Left lung (tissue), 10 donors: Measurements from ENCODE around the gene SBK3. TPM values are rescaled to one million over a fixed set of nuclear protein-coding genes. Genes with fewer than 3 reads are reported as not detected.

Experiments
- ATAC-seq: fragments of 200-7000 bp; cut with Tn5 transposase; one replicate; pipeline ENCODE4 v1.9.1; 2020; ENCODE audit warnings: moderate library complexity
- DNase-seq, 4 donors: peaks; one replicate each; pipeline ENCODE4 v3.0.0-alpha.2; 2013 to 2020
- H3K27ac ChIP-seq, 2 donors: fragments of 200-600 bp; sonication (generic) in 1 of 2; one replicate each; pipeline versions ENCODE4 v1.5.0 to v1.8.0; 2020 to 2021
- H3K27me3 ChIP-seq, 2 donors: fragments of 200-600 bp; sonication (generic) in 1 of 2; one replicate each; pipeline versions ENCODE4 v1.5.0 to v1.8.0; 2020 to 2021
- H3K36me3 ChIP-seq, 2 donors: fragments of 200-600 bp; sonication (generic) in 1 of 2; one replicate each; pipeline versions ENCODE4 v1.5.0 to v1.8.0; 2020 to 2021
- H3K4me1 ChIP-seq, 2 donors: fragments of 200-600 bp; one replicate each; pipeline ENCODE4 v1.8.0; 2021
- H3K4me3 ChIP-seq, 2 donors: fragments of 200-600 bp; sonication (generic) in 1 of 2; one replicate each; pipeline versions ENCODE4 v1.5.0 to v1.8.0; 2020 to 2021; ENCODE audit warnings: mild to moderate bottlenecking in 1 of 2
- H3K9me3 ChIP-seq, 2 donors: fragments of 200-600 bp; sonication (generic) in 1 of 2; one replicate each; pipeline versions ENCODE4 v1.5.0 to v1.8.0; 2020 to 2021
- intact Hi-C, 2 donors: fragments of 100-400 bp; cut with DNase I; formaldehyde crosslinking; loops; one replicate each; pipeline versions ENCODE4 v1.11.2 to v1.14.2; 2022
- polyA plus RNA-seq, 6 donors: library from polyadenylated mRNA; unstranded; fragments of 120-200 nt; gene quantifications; one replicate each; pipeline ENCODE4 v1.2.1, GENCODE V29; 2013; ENCODE audit not compliant: insufficient read length in 6 of 6
- total RNA-seq, 2 donors: library from RNA; stranded (reverse); fragmentation: NEBNext Ultra II Directional; extraction: Animal tissue kit (Norgen Biotek cat#: 25700); gene quantifications; one replicate each; pipeline ENCODE4 v1.2.1, GENCODE V29; 2021
- TF ChIP-seq, protein P1 (sequence below), 2 donors: fragments of 200-600 bp; sonication (generic) in 1 of 2; IDR thresholded peaks; one replicate each; pipeline versions ENCODE4 v1.5.0 to v1.8.0; 2021; ENCODE audit warnings: antibody characterized with exemption in 2 of 2
- donor health status: DM: no; HTN: yes; CAD: no.
- donor health status: DM: no; HTN: no; CAD: no.

Gene SBK3
- total and polyA plus RNA-seq, 8 donors: 0.26 to 1.7 (median 0.59) TPM

DNA sequence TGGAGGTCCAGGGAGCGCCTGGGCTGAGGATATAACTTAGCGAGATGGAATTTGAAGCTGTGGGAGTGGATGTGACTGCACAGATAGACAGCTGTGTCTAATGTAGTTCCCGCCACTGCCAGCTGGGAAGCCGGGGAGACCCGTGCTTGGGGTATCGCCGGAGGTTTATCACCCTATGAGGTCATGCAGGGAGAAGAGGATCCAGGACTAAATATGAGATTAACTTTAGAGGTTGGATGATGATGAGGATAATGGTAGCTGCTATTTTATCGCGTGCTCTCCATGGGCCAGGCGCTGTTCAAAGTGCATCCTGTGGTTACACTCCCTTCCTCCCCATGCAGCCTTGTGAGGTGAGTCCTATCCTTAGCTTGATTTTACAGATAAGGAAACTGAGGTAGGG, 37.2 kb downstream of the SBK3 start:
- no peaks in the 10 kb centered on the region for H3K9me3 ChIP-seq
- no peaks in the 10 kb centered on the region for H3K36me3 ChIP-seq
- intact Hi-C loops: no loop called here
- DNase-seq (no peak), ATAC-seq (no peak)
- H3K27me3 ChIP-seq: peaks cover 0 to 13% of the 10 kb centered on the region in 2 donors
- H3K4me3 ChIP-seq: no peak overlapping the region
- no peak overlapping the region for H3K27ac ChIP-seq
- H3K4me1 ChIP-seq: peaks cover 4 to 11% of the 10 kb centered on the region in 2 donors
- TF ChIP-seq, protein P1, sequence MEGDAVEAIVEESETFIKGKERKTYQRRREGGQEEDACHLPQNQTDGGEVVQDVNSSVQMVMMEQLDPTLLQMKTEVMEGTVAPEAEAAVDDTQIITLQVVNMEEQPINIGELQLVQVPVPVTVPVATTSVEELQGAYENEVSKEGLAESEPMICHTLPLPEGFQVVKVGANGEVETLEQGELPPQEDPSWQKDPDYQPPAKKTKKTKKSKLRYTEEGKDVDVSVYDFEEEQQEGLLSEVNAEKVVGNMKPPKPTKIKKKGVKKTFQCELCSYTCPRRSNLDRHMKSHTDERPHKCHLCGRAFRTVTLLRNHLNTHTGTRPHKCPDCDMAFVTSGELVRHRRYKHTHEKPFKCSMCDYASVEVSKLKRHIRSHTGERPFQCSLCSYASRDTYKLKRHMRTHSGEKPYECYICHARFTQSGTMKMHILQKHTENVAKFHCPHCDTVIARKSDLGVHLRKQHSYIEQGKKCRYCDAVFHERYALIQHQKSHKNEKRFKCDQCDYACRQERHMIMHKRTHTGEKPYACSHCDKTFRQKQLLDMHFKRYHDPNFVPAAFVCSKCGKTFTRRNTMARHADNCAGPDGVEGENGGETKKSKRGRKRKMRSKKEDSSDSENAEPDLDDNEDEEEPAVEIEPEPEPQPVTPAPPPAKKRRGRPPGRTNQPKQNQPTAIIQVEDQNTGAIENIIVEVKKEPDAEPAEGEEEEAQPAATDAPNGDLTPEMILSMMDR (IDR thresholded peaks at IDR 0.05): no peak

DNA sequence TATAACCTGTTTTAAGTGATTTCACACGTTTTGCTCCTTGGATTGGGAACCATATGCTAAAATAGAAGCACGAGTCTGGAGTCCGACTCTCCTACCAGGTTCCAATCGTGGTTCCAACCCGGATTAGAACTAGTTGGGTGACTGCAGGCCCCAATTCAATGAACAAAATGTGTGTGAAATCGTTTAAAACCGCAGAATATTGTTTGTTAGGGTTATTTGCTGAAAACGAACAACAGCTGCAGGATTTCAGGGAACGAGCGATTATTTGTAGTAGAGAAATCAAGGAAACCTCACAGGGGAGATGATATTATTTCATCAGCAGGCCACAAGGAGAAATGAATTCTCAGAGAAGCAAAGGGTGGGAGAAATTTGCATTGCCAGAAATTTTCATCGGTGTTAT, 40.4 kb downstream of the SBK3 start:
- Histone ChIP-seq H3K27ac (no peak overlapping the region), H3K36me3 (no peaks in the 10 kb centered on the region), H3K9me3 (no peaks in the 10 kb centered on the region), H3K27me3 (no peaks in the 10 kb centered on the region), H3K4me3 (no peak overlapping the region), H3K4me1 (peaks cover 4 to 12% of the 10 kb centered on the region in 2 donors)
- TF ChIP-seq, protein P1 (IDR thresholded peaks at IDR 0.05): no peak
- intact Hi-C loops: no loop called here
- no peak for ATAC-seq
- no peak for DNase-seq

DNA sequence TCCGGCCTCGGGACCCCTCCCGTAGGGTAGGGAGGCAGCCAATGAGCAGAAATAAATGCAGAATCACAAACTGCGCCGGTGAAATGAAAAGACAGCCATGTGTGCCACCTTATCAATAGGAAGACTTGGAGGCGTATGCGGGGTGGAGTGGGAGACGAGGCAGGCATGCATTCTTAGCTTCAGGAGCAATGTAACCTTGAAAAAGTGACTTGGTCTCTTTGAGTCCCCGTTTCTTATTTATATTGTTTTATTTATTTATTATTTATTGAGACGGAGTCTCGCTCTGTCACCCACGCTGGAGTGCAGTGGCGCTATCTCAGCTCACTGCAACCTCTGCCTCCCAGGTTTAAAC, 41.1 kb downstream of the SBK3 start:
- no peaks in the 10 kb centered on the region for H3K27me3 ChIP-seq

DNA sequence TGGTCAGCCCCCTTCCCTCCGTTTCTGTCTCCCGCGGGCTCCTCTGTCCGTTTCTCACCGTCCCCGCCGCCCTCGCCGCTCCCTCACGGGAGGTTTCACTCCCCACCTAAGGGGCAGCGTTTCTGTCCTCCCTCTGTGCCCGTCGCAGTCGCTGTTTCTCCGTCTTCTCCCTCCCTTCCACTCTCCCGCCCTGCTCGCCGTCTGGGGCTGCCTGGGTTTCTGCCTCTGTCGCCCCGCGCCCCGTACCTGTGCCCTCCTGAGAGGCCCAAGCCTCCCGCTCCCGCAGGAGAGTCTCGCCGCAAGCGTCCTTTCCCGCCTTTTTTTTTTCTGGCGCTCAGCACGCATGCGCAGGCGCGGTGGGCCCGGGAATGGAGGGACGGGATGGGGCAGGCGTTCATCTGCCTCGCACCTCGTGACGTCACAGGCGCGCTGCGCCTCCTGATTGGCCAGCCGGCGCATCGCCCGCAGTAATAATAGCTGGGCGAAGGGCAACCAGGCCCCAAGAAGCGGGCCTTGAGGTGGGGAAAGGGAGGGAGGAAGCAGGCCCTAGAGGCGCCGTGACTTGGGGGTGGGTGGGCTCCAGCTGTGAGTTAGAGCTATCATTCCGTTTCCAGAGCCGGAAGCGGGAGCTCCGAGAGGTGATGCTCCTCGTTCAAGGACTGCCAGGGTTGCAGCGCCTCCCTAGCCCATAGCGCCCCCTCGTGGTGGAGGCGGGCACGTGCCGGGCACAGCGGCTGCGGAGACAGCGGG, 41.7 kb downstream of the SBK3 start:
- H3K9me3 ChIP-seq: no peaks in the 10 kb centered on the region
- ATAC-seq (peak; percentile 98), DNase-seq (peak; percentile 83 to 96 (median 94))
- intact Hi-C loops: no loop called here
- peaks cover 4 to 12% of the 10 kb centered on the region in 2 donors for H3K4me1 ChIP-seq
- TF ChIP-seq, protein P1 (IDR thresholded peaks at IDR 0.05): peak; percentile 96 to 100
- H3K27ac ChIP-seq: peak overlapping the region in 1 of 2 donors; percentile 75
- H3K4me3 ChIP-seq: peak overlapping the region; percentile 28 to 45
- no peaks in the 10 kb centered on the region for H3K27me3 ChIP-seq
- no peaks in the 10 kb centered on the region for H3K36me3 ChIP-seq

More for the DNA sequence above, 41.1 kb downstream of the SBK3 start:
- H3K36me3 ChIP-seq: no peaks in the 10 kb centered on the region
- peaks cover 4 to 12% of the 10 kb centered on the region in 2 donors for H3K4me1 ChIP-seq
- no peaks in the 10 kb centered on the region for H3K9me3 ChIP-seq
- ATAC-seq (no peak), DNase-seq (no peak)
- TF ChIP-seq, protein P1 (IDR thresholded peaks at IDR 0.05): peak in 1 of 2 donors; percentile 7
- peak overlapping the region in 1 of 2 donors; percentile 45 for H3K4me3 ChIP-seq
- peak overlapping the region in 1 of 2 donors; percentile 75 for H3K27ac ChIP-seq
- intact Hi-C loops: no loop called here

DNA sequence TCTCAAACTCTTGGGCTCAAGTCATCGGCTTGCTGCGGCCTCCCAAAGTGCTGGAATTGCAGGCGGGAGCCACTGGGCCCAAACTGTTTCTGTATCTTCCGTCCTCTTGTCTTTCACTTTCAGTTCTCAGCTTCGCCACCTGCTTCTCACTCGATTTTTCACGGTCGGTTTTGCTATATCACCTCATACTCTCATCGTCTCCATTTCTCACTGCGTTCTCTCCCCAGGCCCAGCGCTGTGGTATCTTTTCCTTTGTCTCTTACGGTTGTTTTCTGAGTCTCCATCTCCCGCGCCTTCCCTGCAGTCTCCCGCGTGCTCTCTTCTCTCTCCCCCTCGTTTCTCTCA, 42.2 kb downstream of the SBK3 start:
- Histone ChIP-seq H3K36me3 (no peaks in the 10 kb centered on the region), H3K9me3 (no peaks in the 10 kb centered on the region), H3K4me3 (no peak overlapping the region), H3K27me3 (no peaks in the 10 kb centered on the region), H3K27ac (no peak overlapping the region), H3K4me1 (peaks cover 4 to 12% of the 10 kb centered on the region in 2 donors)
- DNase-seq (no peak), ATAC-seq (no peak)
- TF ChIP-seq, protein P1 (IDR thresholded peaks at IDR 0.05): no peak
- intact Hi-C loops: no loop called here
